Esophagus squamous epithelium (tissue), 4 donors: ENCODE data around the gene LHX4.

Experiments
- CTCF ChIP-seq, 6 experiments: fragments of 450-650 bp in 4 of 6; fragments of 200-600 bp in 2 of 6; sonication (generic) in 2 of 6; IDR thresholded peaks; one replicate each; pipeline ENCODE4 v1.5.1; 2016 to 2019; ENCODE audit warnings: antibody characterized with exemption in 6 of 6, mild to moderate bottlenecking in 4 of 6, moderate library complexity in 4 of 6
- POLR2A ChIP-seq, 4 donors: fragments of 450-650 bp; IDR thresholded peaks; one replicate each; pipeline ENCODE4 v1.6.1; 2017; ENCODE audit warnings: antibody characterized with exemption in 4 of 4, mild to moderate bottlenecking in 4 of 4, moderate library complexity in 3 of 4

- TF ChIP-seq CTCF (IDR thresholded peaks at IDR 0.05) (no peak), POLR2A (IDR thresholded peaks at IDR 0.05) (no peak)
Measured at GRCh38 chr1:180199018-180199417, 31.0 kb upstream of the LHX4 start.
